SJCRH30 (cell line): ENCODE data around the gene PEX16. TPM values are rescaled to one million over a fixed set of nuclear protein-coding genes. Genes with fewer than 3 reads are reported as not detected.

ENCODE experiments used
- DNase-seq, 2 experiments: peaks; one replicate each; pipeline ENCODE4 v3.0.0-alpha.2; 2015 to 2020
- H3K27ac ChIP-seq: fragments of 250-450 bp; sonication (Bioruptor Pico); 2 replicates; pipeline ENCODE4 v1.5.1; 2020; ENCODE audit warnings: mild to moderate bottlenecking, moderate library complexity
- H3K27me3 ChIP-seq: fragments of 250-450 bp; sonication (Bioruptor Pico); 2 replicates; pipeline ENCODE4 v1.5.1; 2020; ENCODE audit warnings: mild to moderate bottlenecking, moderate library complexity
- H3K36me3 ChIP-seq: fragments of 250-450 bp; sonication (Bioruptor Pico); 2 replicates; pipeline ENCODE4 v1.5.1; 2020; ENCODE audit warnings: mild to moderate bottlenecking, moderate library complexity
- H3K4me1 ChIP-seq: fragments of 250-450 bp; sonication (Bioruptor Pico); 2 replicates; pipeline ENCODE4 v1.5.1; 2020; ENCODE audit warnings: mild to moderate bottlenecking, moderate library complexity
- H3K4me3 ChIP-seq: fragments of 250-450 bp; sonication (Bioruptor Pico); 2 replicates; pipeline ENCODE4 v1.5.1; 2020; ENCODE audit warnings: mild to moderate bottlenecking, moderate library complexity
- H3K9me3 ChIP-seq: fragments of 250-450 bp; sonication (Bioruptor Pico); replicated peaks from 2 replicates; pipeline ENCODE4 v1.5.1; 2020; ENCODE audit warnings: mild to moderate bottlenecking, moderate library complexity
- total RNA-seq: library from RNA; depleted of rRNA; stranded (reverse); fragments of >200 nt; shearing (Covaris generic); gene quantifications from 2 replicates; pipeline ENCODE4 v1.2.3, GENCODE V29; 2014

The PEX16 gene
- total RNA-seq, 1 experiment from 2014 or later, result 11.0 TPM

- Histone ChIP-seq H3K9me3 (no peaks in the 10 kb centered on the region), H3K27me3 (peaks cover 15% of the 10 kb centered on the region; the same call in 1 of the 2 replicates), H3K4me3 (no peak overlapping the region), H3K36me3 (no peaks in the 10 kb centered on the region), H3K27ac (no peak overlapping the region), H3K4me1 (no peaks in the 10 kb centered on the region)
- DNase-seq, result no peak
Observed at GRCh38 chr11:45887587-45887986, 30.1 kb downstream of the PEX16 start.

- DNase-seq, result no peak
Observed at GRCh38 chr11:45886816-45887520, 30.7 kb downstream of the PEX16 start.

GRCh38 chr11:45885921-45886721 lies 31.6 kb downstream of the PEX16 start:
- Histone ChIP-seq H3K4me1 (no peaks in the 10 kb centered on the region), H3K27ac (no peak overlapping the region), H3K9me3 (no peaks in the 10 kb centered on the region), H3K4me3 (peak overlapping the region; percentile 60), H3K36me3 (no peaks in the 10 kb centered on the region), H3K27me3 (peaks cover 6% of the 10 kb centered on the region; the same call in 1 of the 2 replicates)
- DNase-seq, result no peak

More at GRCh38 chr11:45886816-45887520, 30.7 kb downstream of the PEX16 start:
- H3K4me3 ChIP-seq, result no peak overlapping the region
- no peak overlapping the region for H3K27ac ChIP-seq
- H3K4me1 ChIP-seq, result no peaks in the 10 kb centered on the region
- no peaks in the 10 kb centered on the region for H3K9me3 ChIP-seq
- peaks cover 11% of the 10 kb centered on the region; the same call in 1 of the 2 replicates for H3K27me3 ChIP-seq
- no peaks in the 10 kb centered on the region for H3K36me3 ChIP-seq

DNA sequence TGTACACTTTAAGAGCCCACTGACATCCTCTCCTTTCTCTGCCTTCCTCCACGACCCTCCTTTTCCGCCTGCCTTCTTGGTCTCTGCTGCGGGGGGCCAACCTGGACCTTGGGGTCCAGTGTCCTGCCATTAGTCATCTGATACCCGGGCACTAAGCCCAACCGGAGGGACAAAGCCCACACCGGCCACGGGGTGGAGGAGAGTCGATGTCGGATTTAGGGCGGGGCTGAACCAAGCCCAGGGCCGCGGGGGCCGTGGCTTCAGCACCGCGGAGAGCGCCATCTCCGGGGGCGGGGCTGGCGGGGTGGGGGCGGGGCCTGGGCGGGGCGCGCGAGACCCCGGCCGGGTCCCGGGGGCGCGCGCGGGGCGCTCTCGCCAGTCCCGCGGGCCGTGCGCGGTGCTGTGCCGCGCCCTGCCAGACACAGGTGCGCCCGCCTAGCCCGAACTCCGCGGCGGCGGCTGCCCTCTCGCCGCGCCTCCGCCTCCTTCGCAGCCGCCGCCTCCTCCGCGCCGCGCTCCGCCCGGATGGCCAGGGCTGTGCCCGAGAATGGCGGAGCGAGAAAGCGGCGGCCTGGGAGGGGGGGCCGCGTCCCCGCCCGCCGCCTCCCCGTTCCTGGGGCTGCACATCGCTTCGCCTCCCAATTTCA lies 32.3 kb downstream of the PEX16 start, which contains the start of gene MAPK8IP1:
TSS of gene MAPK8IP1 (plus strand) at position 378 of the 647 bp plus-strand sequence. CDS start at position 548, 170 bp downstream.
- peak; percentile 60 to 73 for DNase-seq
- no peaks in the 10 kb centered on the region for H3K4me1 ChIP-seq
- H3K27me3 ChIP-seq, result peaks cover 4% of the 10 kb centered on the region; the same call in 1 of the 2 replicates
- H3K27ac ChIP-seq, result no peak within 1 kb of the TSS
- no peaks in the 10 kb centered on the region for H3K36me3 ChIP-seq
- H3K4me3 ChIP-seq, result peak within 1 kb of the TSS; percentile 60
- H3K9me3 ChIP-seq, result no peaks in the 10 kb centered on the region

DNA sequence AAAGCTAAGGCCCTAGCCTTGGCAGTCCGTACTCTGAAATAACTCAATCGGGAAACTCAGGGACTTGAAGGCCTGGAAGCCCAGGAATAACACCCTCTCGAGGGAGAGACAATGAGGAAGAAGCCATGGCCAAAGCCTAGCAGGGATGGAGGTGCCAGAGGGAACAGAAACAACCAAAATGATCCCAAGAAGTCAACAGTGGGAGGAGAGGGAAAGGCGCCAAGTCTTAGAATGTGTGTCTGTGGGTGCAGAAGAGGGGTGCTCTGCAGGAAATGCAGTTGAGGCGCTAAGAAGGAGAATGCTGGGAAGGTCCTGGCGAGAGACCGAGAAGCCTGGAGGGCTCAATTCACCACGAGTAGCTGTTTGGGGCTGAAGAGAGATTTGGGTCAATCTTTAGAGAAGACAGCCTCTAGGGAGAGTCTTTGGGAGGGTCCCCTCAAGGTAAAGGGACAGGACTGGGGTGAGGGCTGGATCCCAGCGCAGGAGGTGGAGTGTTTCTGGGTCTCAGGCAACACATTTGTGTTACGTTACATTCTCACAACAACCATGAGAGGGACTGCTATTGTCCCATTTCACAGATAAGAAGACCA lies 33.0 kb downstream of the PEX16 start:
- H3K27me3 ChIP-seq, result peaks cover 4% of the 10 kb centered on the region; the same call in 1 of the 2 replicates
- no peaks in the 10 kb centered on the region for H3K9me3 ChIP-seq
- H3K27ac ChIP-seq, result no peak overlapping the region
- H3K36me3 ChIP-seq, result no peaks in the 10 kb centered on the region
- H3K4me3 ChIP-seq, result no peak overlapping the region
- no peaks in the 10 kb centered on the region for H3K4me1 ChIP-seq
- no peak for DNase-seq

DNA sequence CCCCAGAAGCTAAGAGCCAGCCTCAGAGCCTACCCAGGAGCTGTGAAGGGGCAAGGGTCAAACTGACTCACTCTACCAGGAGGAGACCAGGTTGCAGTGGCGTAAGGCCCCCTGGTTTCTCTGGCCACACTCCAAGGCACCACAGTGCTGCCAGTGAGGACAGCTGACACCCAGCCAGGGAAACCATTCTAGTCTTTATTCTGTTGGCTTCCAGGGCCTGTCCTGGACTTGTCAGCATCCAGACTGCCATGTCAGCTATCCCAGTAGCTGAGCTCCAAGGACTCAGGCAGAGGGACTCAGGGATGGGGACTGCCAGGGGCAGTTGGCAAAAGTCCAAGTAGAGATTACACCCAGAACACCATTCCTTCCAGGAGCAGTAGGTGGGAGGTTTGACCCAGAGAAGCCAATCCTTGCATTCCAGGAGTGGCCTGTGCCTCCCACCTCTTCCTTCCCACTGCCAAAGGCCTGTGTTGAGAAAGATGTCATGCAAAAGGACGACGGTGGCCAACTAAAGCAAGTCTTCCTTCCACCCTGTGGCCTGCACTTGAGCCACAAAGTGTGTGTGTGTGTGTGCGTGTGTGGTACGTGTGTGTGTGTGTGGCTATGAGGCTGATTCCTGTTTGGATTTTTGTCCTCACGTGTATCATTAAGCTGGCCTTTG lies 35.8 kb downstream of the PEX16 start:
- Histone ChIP-seq H3K27ac (no peak overlapping the region), H3K9me3 (no peaks in the 10 kb centered on the region), H3K27me3 (peaks cover 4% of the 10 kb centered on the region; the same call in 1 of the 2 replicates), H3K4me3 (no peak overlapping the region), H3K4me1 (no peaks in the 10 kb centered on the region), H3K36me3 (no peaks in the 10 kb centered on the region; the same call in 1 of the 2 replicates)
- DNase-seq, result no peak

- H3K27ac ChIP-seq, result no peak overlapping the region
- no peaks in the 10 kb centered on the region for H3K4me1 ChIP-seq
Observed at GRCh38 chr11:45880772-45881570, 36.7 kb downstream of the PEX16 start.

GRCh38 chr11:45879803-45880686 lies 37.6 kb downstream of the PEX16 start:
- no peaks in the 10 kb centered on the region for H3K9me3 ChIP-seq
- no peaks in the 10 kb centered on the region for H3K27me3 ChIP-seq
- no peak overlapping the region for H3K27ac ChIP-seq
- no peak overlapping the region for H3K4me3 ChIP-seq
- no peaks in the 10 kb centered on the region for H3K4me1 ChIP-seq
- no peak for DNase-seq
- H3K36me3 ChIP-seq, result no peaks in the 10 kb centered on the region; the same call in 1 of the 2 replicates

More at GRCh38 chr11:45880772-45881570, 36.7 kb downstream of the PEX16 start:
- no peak overlapping the region for H3K4me3 ChIP-seq
- peaks cover under 1% of the 10 kb centered on the region; the same call in 1 of the 2 replicates for H3K27me3 ChIP-seq
- no peak for DNase-seq
- no peaks in the 10 kb centered on the region; the same call in 1 of the 2 replicates for H3K36me3 ChIP-seq
- H3K9me3 ChIP-seq, result no peaks in the 10 kb centered on the region

DNA sequence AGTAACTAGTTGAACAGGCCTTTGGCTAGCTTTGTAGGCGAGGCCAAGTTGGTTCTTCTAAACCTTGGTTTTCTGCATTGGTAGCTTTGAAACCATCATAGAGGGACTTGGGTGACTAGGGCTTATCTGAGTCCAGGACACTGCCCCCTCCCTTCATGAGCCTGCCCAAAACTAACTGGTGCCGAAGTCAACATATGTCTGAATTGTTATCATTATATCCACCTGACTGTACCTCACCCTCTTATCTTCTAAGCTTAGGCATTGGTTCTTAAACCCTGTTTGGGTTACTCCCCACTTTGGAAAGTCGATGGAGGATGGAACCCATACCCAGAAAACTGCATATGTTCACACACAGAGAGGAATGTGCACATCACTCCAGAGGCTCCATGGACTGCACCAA lies 39.8 kb downstream of the PEX16 start:
- Histone ChIP-seq H3K4me3 (no peak overlapping the region), H3K27ac (no peak overlapping the region), H3K27me3 (no peaks in the 10 kb centered on the region), H3K4me1 (no peaks in the 10 kb centered on the region), H3K36me3 (no peaks in the 10 kb centered on the region; the same call in 1 of the 2 replicates), H3K9me3 (no peaks in the 10 kb centered on the region)
- DNase-seq, result no peak

- Histone ChIP-seq H3K9me3 (no peaks in the 10 kb centered on the region), H3K27ac (no peak overlapping the region), H3K36me3 (no peaks in the 10 kb centered on the region; the same call in 1 of the 2 replicates), H3K27me3 (no peaks in the 10 kb centered on the region), H3K4me3 (no peak overlapping the region), H3K4me1 (no peaks in the 10 kb centered on the region)
- DNase-seq, result no peak
Observed at GRCh38 chr11:45877221-45877620, 40.5 kb downstream of the PEX16 start.

- H3K4me3 ChIP-seq, result no peak overlapping the region
- no peaks in the 10 kb centered on the region for H3K4me1 ChIP-seq
- H3K27ac ChIP-seq, result no peak overlapping the region
- no peak for DNase-seq
- H3K36me3 ChIP-seq, result no peaks in the 10 kb centered on the region; the same call in 1 of the 2 replicates
- H3K27me3 ChIP-seq, result no peaks in the 10 kb centered on the region
- H3K9me3 ChIP-seq, result no peaks in the 10 kb centered on the region
Observed at GRCh38 chr11:45876401-45876800, 41.3 kb downstream of the PEX16 start.

- Histone ChIP-seq H3K4me3 (no peak overlapping the region), H3K4me1 (no peaks in the 10 kb centered on the region), H3K9me3 (no peaks in the 10 kb centered on the region), H3K27me3 (no peaks in the 10 kb centered on the region), H3K36me3 (peaks cover 3% of the 10 kb centered on the region), H3K27ac (no peak overlapping the region)
- peak; percentile 67 to 79 for DNase-seq
Observed at GRCh38 chr11:45872651-45873356, 44.9 kb downstream of the PEX16 start.
